SK-N-SH treated with all-trans-retinoic acid at 6 μM for 48 hours (cell line): ENCODE data around the gene CHN1.

Experiments
- ISL1 ChIP-seq: fragments of 250-450 bp; sonication (Bioruptor Pico); IDR thresholded peaks from 2 replicates; pipeline ENCODE4 v2.1.2; 2022; ENCODE audit warnings: mild to moderate bottlenecking, moderate library complexity
- ZNF70 ChIP-seq: fragments of 450-650 bp; formaldehyde crosslinking; IDR thresholded peaks from 2 replicates; pipeline ENCODE4 v1.5.0; 2020; ENCODE audit warnings: mild to moderate bottlenecking, moderate library complexity
- TF ChIP-seq, protein P1 (sequence below): fragments of 250-450 bp; sonication (Bioruptor Pico); IDR thresholded peaks from 2 replicates; pipeline ENCODE4 v1.5.1; 2020; ENCODE audit warnings: low read depth, mild to moderate bottlenecking, moderate library complexity

DNA sequence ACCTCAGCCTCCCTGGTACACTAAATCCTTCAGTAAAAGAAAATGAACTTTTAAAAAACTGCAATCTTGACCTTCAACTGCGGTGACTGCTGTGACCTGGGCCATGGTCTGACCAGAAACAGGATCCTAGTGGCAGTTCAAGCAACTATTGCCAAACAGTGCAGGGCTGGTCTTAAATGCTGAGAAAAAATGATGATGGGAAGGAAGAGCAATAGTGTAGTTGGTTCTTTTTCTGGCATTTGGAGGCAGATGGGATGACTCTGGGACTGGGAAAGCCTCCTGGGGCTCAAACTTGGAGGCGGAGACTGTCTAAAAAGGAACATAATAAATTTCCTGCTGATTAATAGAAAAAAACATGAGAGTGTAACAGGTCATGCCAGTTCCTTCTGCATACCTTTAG is 45.4 kb downstream of the CHN1 start:
- TF ChIP-seq, protein P1, sequence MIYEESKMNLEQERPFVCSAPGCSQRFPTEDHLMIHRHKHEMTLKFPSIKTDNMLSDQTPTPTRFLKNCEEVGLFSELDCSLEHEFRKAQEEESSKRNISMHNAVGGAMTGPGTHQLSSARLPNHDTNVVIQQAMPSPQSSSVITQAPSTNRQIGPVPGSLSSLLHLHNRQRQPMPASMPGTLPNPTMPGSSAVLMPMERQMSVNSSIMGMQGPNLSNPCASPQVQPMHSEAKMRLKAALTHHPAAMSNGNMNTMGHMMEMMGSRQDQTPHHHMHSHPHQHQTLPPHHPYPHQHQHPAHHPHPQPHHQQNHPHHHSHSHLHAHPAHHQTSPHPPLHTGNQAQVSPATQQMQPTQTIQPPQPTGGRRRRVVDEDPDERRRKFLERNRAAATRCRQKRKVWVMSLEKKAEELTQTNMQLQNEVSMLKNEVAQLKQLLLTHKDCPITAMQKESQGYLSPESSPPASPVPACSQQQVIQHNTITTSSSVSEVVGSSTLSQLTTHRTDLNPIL = no peak
- no peak for TF ChIP-seq ZNF70 (CRISPR knock-in tag)
- TF ChIP-seq ISL1 (CRISPR knock-in tag) = no peak
